ENCODE data around the gene CIITA.
"Not testable (repeated sequence)": the region's sequence is repeated elsewhere in the genome, so short reads cannot be mapped to it uniquely, and the experiment has no call there.

The CIITA gene

DNA sequence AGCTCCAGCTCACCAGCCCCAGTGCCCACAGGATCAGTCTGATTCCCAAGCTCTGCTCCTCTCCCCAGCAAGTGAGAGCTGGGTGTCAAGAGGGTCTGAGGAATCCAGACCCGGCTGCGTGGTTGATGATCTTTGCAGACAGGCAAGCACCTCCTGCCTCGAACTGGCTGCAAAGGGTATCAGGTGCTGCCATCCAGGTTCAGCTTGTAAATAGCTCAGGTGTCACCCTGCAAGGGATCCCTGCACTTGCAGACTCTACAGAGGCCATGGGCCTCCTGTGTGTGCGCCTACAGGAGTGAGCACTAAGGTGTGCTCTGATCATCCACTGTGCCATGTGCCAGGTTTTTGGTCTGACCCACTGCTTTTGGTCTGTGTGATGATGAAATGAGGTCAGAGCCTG lies 49.1 kb downstream of the CIITA start:
- DNase-seq (ENCODE audit: low read depth): no peak
- TF ChIP-seq, protein P1, sequence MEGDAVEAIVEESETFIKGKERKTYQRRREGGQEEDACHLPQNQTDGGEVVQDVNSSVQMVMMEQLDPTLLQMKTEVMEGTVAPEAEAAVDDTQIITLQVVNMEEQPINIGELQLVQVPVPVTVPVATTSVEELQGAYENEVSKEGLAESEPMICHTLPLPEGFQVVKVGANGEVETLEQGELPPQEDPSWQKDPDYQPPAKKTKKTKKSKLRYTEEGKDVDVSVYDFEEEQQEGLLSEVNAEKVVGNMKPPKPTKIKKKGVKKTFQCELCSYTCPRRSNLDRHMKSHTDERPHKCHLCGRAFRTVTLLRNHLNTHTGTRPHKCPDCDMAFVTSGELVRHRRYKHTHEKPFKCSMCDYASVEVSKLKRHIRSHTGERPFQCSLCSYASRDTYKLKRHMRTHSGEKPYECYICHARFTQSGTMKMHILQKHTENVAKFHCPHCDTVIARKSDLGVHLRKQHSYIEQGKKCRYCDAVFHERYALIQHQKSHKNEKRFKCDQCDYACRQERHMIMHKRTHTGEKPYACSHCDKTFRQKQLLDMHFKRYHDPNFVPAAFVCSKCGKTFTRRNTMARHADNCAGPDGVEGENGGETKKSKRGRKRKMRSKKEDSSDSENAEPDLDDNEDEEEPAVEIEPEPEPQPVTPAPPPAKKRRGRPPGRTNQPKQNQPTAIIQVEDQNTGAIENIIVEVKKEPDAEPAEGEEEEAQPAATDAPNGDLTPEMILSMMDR (IDR thresholded peaks at IDR 0.05; ENCODE audit: insufficient read depth, low read depth, low read length, missing control alignments): no peak
- H3K4me3 ChIP-seq (ENCODE audit: low read length): no peak overlapping the region

DNA sequence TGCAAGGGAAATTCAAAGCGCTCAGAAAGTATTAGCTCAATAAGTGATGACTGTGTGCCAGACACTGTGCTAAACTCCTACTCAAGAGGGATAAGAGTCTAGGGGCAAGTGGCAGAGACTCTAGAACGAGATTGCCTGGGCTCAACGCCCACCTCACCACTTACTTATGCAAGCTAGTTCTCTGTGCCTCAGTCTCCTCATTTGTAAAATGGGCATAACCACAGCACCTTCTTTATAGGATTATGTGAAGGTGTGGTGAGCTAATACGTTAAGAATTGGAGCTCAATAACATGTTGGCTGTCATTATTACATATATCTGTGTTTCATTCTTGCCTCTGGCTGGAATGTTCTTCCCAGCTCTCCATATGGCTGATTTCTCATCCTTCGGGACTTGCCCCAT lies 49.9 kb downstream of the CIITA start:
- no peak overlapping the region for H3K4me3 ChIP-seq (ENCODE audit: low read length)
- TF ChIP-seq, protein P1 (IDR thresholded peaks at IDR 0.05; ENCODE audit: insufficient read depth, low read depth, low read length, missing control alignments): no peak
- no peak for DNase-seq (ENCODE audit: low read depth)

DNA sequence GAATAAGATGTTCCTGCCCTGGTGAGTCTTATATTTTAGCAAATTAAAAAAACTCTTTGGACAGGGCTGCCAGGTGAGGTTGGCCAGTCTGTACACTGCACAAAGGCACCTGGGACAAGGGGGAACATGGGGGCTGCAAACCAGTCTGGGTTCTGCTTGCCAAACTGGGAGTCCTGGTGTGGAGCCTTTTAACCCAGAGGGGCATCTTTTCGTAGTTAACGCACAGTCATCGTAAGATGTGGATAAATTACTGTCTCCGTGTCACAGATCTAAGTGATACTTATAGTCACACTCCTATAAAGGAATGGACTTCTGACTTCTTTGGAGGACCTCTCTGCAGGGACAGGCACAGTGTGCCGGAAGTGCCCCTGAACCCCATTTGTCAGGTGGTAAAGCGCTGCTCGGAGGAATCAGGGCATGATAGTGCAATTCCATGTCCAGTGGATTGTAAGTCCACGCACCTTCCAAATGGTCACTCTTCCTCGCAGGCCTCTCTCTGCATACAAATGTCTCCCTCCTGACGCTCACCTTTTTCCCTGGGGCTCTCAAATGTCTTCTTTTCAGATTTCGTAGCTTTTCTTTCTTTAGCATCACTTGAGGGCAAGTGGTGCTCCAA lies 50.6 kb downstream of the CIITA start:
- TF ChIP-seq, protein P1 (IDR thresholded peaks at IDR 0.05; ENCODE audit: insufficient read depth, low read depth, low read length, missing control alignments): no peak
- H3K4me3 ChIP-seq (ENCODE audit: low read length): no peak overlapping the region
- DNase-seq (ENCODE audit: low read depth): no peak

DNA sequence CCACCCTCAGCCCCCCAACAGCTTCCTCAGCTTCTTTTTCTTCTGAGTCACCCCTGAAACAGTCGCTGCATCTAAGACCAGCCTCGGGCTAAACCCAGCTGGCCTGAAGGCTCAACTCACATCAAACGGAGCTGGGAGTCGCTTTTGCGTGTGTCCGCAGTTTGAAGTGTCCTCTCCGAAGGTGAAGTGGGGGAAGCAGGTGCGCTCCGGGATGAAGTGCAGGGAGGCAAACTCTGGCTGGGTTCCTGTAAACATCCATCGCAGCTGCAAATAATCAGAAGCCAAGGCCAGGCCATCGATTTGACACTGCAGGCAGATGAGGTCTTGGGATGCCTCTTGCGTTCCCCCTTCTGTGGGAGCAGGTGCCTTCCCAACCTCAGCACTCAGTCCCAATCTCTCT lies 52.1 kb downstream of the CIITA start:
- DNase-seq (ENCODE audit: low read depth); H3K4me3 ChIP-seq (ENCODE audit: low read length): not testable (repeated sequence)

DNA sequence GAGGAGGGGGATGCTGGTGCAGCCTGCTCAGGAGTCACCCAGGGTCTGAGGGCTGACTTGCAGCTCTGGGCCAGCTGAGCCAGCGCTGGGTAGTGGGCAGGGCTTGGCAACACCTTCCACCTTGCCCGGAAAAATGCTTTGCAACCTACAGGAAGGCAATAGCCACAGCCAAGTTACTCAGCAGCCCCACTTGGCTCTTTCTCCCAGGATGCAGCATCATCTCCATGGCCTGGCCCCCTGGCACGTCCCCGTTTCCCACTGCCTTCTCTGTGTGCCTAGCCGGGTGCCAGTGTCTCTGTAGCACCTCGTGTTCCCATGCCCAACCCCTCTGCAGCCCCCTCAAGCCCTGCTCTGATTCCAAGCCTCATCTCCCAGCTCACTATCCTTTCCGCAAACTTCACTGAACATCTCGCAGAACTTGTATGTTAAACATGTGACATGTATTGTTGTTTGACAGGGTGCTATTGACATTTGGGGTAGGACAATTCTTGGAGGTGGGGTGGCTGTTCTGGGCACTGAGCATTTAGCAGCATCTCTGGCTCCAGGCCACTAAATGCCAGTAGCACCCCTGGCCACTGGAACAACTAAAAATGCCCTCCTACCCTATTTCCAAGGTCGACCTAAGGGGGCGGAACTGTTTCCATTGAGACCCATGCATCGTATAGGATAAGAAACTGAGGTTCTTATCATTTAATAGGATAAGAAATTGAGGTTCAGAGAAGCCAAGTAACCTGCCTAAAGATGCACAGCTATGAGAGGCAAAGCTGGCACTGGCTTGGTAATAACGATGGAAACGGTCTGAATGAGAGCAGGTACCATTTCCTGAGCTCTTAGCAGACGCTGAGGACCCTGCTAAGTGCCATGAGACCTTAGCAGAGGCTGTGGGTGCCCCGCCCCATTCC lies 53.1 kb downstream of the CIITA start:
- no peak overlapping the region for H3K4me3 ChIP-seq (ENCODE audit: low read length)
- no peak for DNase-seq (ENCODE audit: low read depth)
- TF ChIP-seq, protein P1 (IDR thresholded peaks at IDR 0.05; ENCODE audit: insufficient read depth, low read depth, low read length, missing control alignments): no peak

DNA sequence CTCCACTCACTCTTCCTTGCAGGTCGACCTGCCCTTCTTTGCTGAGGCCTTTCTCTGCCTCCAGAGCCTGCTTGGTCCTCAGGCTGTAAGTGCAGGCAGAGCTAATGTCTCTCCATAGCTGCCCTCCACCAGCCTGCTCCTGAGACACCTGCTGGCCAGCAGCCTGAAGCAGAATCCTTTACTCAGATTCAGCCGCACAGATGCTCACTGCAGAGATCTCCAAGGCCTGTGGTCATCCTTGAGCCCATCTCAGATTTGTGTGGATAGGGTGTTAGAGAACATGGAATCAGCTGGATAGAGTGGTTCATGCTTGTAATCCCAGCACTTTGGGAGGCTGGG lies 53.7 kb downstream of the CIITA start:
- H3K4me3 ChIP-seq (ENCODE audit: low read length): no peak overlapping the region
- TF ChIP-seq, protein P1 (IDR thresholded peaks at IDR 0.05; ENCODE audit: insufficient read depth, low read depth, low read length, missing control alignments): no peak
- no peak for DNase-seq (ENCODE audit: low read depth)

DNA sequence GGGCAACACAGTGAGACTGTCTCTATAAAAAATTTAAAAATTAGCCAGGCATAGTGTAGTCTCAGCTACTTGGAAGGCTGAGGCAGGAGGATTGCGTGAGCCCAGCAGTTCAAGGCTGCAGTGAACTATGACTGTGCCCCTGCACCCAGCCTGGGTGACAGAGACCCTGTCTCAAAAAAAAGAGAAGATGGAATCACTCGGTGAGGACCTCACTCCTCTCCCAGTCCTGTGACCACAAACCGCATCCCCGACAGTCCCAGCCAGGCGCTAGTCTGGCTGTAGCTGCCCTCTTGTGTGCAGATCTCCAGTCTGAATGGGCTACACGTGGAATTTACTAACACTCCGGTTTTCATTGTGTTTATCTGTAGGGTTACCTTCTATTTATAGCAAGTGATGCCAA lies 54.1 kb downstream of the CIITA start:
- DNase-seq (ENCODE audit: low read depth): no peak
- H3K4me3 ChIP-seq (ENCODE audit: low read length): no peak overlapping the region
- TF ChIP-seq, protein P1 (IDR thresholded peaks at IDR 0.05; ENCODE audit: insufficient read depth, low read depth, low read length, missing control alignments): no peak
